Thyroid gland (tissue), 4 donors: ENCODE data around the gene ACAN.

Source experiments
- POLR2A ChIP-seq, 2 donors: fragments of 450-650 bp; IDR thresholded peaks; one replicate each; pipeline ENCODE4 v1.6.1; 2017; ENCODE audit warnings: antibody characterized with exemption in 2 of 2, mild to moderate bottlenecking in 2 of 2, moderate library complexity in 1 of 2
- TF ChIP-seq, protein P1 (sequence below), 6 experiments: fragments of 200-600 bp in 3 of 6; fragments of 450-650 bp in 3 of 6; sonication (generic) in 3 of 6; IDR thresholded peaks; one replicate each; pipeline ENCODE4 v1.5.1; 2016 to 2019; ENCODE audit warnings: antibody characterized with exemption in 6 of 6, mild to moderate bottlenecking in 2 of 6, inconsistent platforms in 1 of 6, moderate library complexity in 1 of 6

DNA sequence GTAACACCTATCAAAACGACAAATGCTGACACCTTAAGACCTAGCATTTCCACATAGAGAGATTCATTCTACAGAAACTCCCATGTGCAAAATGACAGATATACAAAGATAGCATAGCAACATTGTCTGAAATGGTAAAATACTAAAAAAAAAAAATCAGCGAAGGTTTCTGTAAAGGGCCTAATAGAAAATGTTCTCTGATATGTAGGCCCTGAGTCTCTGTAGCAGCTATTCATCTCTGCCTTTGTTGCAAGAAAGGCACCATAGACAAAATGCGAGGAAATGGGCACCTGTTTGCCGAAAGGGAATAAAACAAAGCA is 110.6 kb downstream of the ACAN start:
- TF ChIP-seq POLR2A (IDR thresholded peaks at IDR 0.05) = no peak
- TF ChIP-seq, protein P1, sequence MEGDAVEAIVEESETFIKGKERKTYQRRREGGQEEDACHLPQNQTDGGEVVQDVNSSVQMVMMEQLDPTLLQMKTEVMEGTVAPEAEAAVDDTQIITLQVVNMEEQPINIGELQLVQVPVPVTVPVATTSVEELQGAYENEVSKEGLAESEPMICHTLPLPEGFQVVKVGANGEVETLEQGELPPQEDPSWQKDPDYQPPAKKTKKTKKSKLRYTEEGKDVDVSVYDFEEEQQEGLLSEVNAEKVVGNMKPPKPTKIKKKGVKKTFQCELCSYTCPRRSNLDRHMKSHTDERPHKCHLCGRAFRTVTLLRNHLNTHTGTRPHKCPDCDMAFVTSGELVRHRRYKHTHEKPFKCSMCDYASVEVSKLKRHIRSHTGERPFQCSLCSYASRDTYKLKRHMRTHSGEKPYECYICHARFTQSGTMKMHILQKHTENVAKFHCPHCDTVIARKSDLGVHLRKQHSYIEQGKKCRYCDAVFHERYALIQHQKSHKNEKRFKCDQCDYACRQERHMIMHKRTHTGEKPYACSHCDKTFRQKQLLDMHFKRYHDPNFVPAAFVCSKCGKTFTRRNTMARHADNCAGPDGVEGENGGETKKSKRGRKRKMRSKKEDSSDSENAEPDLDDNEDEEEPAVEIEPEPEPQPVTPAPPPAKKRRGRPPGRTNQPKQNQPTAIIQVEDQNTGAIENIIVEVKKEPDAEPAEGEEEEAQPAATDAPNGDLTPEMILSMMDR (IDR thresholded peaks at IDR 0.05) = no peak
